PC-9 (cell line): ENCODE data around the gene SLC25A46. TPM values are rescaled to one million over a fixed set of nuclear protein-coding genes. Genes with fewer than 3 reads are reported as not detected.
A peak's percentile ranks its signal among the peaks of the same experiment; 100 is the strongest.

ENCODE experiments used
- BruUV-seq: library from RNA; stranded (reverse); fragments of 400-500 nt; replicated peaks from 2 replicates; lab custom pipeline; 2021; lab: Mats Ljungman, UMichigan
- CTCF ChIA-PET: fragments of 300-600 bp; sonication (Branson Sonifier 250); formaldehyde crosslinking; loops from one replicate; lab custom pipeline; 2022; ENCODE audit warnings: antibody characterized with exemption; lab: Charles Lee
- POLR2A ChIA-PET: fragments of 300-600 bp; sonication (Branson Sonifier 250); formaldehyde crosslinking; loops from one replicate; lab custom pipeline; 2022; ENCODE audit warnings: antibody characterized with exemption; ENCODE audit not compliant: unreplicated experiment; lab: Charles Lee
- DNase-seq, 2 experiments: peaks; one replicate each; pipeline versions ENCODE4 v3.0.0 to v3.0.0-alpha.2; 2015 to 2022; ENCODE audit warnings: mixed read lengths in 1 of 2
- H2AFZ ChIP-seq: fragments of 200-600 bp; sonication (generic); 2 replicates; pipeline ENCODE4 v1.8.1; 2017; ENCODE audit warnings: antibody characterized with exemption
- H3F3A ChIP-seq: fragments of 200-600 bp; sonication (generic); 2 replicates; pipeline ENCODE4 v1.8.1; 2017; ENCODE audit warnings: antibody characterized with exemption, mild to moderate bottlenecking, low read depth; ENCODE audit not compliant: insufficient read depth
- H3K27ac ChIP-seq: fragments of 200-600 bp; sonication (generic); 2 replicates; pipeline ENCODE4 v1.6.1; 2016; ENCODE audit warnings: mixed run types
- H3K27me3 ChIP-seq: fragments of 200-600 bp; sonication (generic); 2 replicates; pipeline ENCODE4 v1.6.1; 2016; ENCODE audit warnings: low read depth, mixed run types; ENCODE audit not compliant: insufficient read depth
- H3K36me3 ChIP-seq: fragments of 200-600 bp; sonication (generic); 2 replicates; pipeline ENCODE4 v1.6.1; 2016; ENCODE audit warnings: low read depth, mixed run types
- H3K4me1 ChIP-seq: fragments of 200-600 bp; sonication (generic); replicated peaks from 2 replicates; pipeline ENCODE4 v1.6.1; 2016; ENCODE audit warnings: mixed run types; ENCODE audit not compliant: insufficient read depth
- H3K4me2 ChIP-seq: fragments of 200-600 bp; sonication (generic); 2 replicates; pipeline ENCODE4 v1.6.1; 2017; ENCODE audit warnings: mixed run types
- H3K4me3 ChIP-seq: fragments of 200-600 bp; sonication (generic); 2 replicates; pipeline ENCODE4 v1.6.1; 2016; ENCODE audit warnings: mixed run types
- H3K79me2 ChIP-seq: fragments of 200-600 bp; sonication (generic); 2 replicates; pipeline ENCODE4 v1.6.1; 2017; ENCODE audit warnings: low read depth, mixed run types
- H3K9me2 ChIP-seq: fragments of 200-600 bp; sonication (generic); 2 replicates; pipeline ENCODE4 v1.8.1; 2017; ENCODE audit warnings: mild to moderate bottlenecking; ENCODE audit not compliant: insufficient read depth
- H3K9me3 ChIP-seq: fragments of 200-600 bp; sonication (generic); 2 replicates; pipeline ENCODE4 v1.8.1; 2016; ENCODE audit warnings: low read depth; ENCODE audit not compliant: insufficient read depth
- H4K20me1 ChIP-seq: fragments of 200-600 bp; sonication (generic); 2 replicates; pipeline ENCODE4 v1.8.1; 2017; ENCODE audit not compliant: insufficient read depth
- EZH2 ChIP-seq: fragments of 200-600 bp; sonication (generic); IDR thresholded peaks from 2 replicates; pipeline ENCODE4 v1.8.0; 2017; ENCODE audit warnings: antibody characterized with exemption, low read depth
- intact Hi-C: fragments of 100-400 bp; cut with micrococcal nuclease; formaldehyde crosslinking; loops from one replicate; pipeline ENCODE4 v1.10.0; 2022; ENCODE audit not compliant: unreplicated experiment
- total RNA-seq: library from RNA; stranded (reverse); gene quantifications from 2 replicates; pipeline ENCODE4 v1.2.3, GENCODE V29; 2021
- TF ChIP-seq, protein P1 (sequence below): fragments of 200-600 bp; sonication (generic); conservative IDR thresholded peaks from 2 replicates; pipeline ENCODE4 v1.6.1; 2017; ENCODE audit warnings: mixed run types, antibody characterized with exemption, mild to moderate bottlenecking, moderate library complexity

Gene SLC25A46
- total RNA-seq, 1 experiment from 2014 or later: 29.0 TPM

DNA sequence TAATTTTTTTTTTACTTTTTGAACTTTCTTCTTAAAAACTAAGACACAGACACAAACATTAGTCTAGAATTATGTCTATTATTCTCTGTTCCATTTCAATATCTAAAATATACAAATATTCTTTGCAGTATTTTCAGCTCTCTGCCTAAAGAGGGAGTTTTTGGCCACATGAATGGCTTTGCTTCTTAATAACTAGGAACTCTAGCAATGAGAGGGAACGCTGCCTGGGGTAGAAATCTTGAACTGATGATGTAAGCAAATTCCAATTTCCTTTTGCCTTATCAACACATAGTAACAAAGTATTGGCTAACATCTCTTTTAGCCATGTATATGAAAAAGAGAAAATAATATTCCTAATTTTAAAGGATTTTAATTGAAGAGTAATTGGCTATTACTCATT, 51.9 kb downstream of the SLC25A46 start:
- H3K4me2 ChIP-seq: no peak overlapping the region
- no peak for TF ChIP-seq EZH2
- TF ChIP-seq, protein P1, sequence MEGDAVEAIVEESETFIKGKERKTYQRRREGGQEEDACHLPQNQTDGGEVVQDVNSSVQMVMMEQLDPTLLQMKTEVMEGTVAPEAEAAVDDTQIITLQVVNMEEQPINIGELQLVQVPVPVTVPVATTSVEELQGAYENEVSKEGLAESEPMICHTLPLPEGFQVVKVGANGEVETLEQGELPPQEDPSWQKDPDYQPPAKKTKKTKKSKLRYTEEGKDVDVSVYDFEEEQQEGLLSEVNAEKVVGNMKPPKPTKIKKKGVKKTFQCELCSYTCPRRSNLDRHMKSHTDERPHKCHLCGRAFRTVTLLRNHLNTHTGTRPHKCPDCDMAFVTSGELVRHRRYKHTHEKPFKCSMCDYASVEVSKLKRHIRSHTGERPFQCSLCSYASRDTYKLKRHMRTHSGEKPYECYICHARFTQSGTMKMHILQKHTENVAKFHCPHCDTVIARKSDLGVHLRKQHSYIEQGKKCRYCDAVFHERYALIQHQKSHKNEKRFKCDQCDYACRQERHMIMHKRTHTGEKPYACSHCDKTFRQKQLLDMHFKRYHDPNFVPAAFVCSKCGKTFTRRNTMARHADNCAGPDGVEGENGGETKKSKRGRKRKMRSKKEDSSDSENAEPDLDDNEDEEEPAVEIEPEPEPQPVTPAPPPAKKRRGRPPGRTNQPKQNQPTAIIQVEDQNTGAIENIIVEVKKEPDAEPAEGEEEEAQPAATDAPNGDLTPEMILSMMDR: peak; percentile 46; the same call in 1 of the 2 replicates
- H3K9me3 ChIP-seq: no peaks in the 10 kb centered on the region
- H3K9me2 ChIP-seq: 0 out of 2 replicates have a peak, but pooled peaks cover 4% of the 10 kb centered on the region
- intact Hi-C loops: no loop called here
- no peaks in the 10 kb centered on the region for H3K79me2 ChIP-seq
- no TSS peak for BruUV-seq
- no peak overlapping the region for H3K27ac ChIP-seq
- no peak overlapping the region for H2AFZ ChIP-seq
- H4K20me1 ChIP-seq: no peaks in the 10 kb centered on the region
- no peak overlapping the region for H3K4me3 ChIP-seq
- CTCF ChIA-PET: no interaction called here
- no peaks in the 10 kb centered on the region for H3F3A ChIP-seq
- no peak for DNase-seq
- no peaks in the 10 kb centered on the region for H3K4me1 ChIP-seq
- H3K36me3 ChIP-seq: no peaks in the 10 kb centered on the region
- H3K27me3 ChIP-seq: no peaks in the 10 kb centered on the region
- POLR2A ChIA-PET: no interaction called here

DNA sequence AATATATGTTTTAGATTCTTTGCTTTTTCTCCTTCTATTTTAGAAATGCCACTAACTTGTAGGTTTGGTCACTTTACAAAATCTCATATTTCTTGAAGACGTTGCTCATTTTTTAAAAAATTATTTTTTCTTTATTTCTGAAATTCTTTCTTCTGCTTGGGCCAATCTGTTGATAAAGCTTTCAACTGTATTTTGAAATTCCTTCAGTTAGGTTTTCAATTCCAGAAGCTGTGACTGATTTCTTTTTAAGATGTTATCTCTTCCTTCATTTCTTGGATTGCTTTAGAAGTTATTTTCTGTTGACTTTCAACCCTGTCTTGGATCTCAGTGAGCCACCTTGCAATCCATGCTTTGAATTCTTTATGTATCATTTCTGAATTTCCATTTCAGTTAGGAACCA, 64.2 kb downstream of the SLC25A46 start:
- H2AFZ ChIP-seq: no peak overlapping the region
- H3K27me3 ChIP-seq: no peaks in the 10 kb centered on the region
- no peak overlapping the region for H3K4me2 ChIP-seq
- ChIA-PET CTCF (no interaction called here), POLR2A (no interaction called here)
- H3K9me2 ChIP-seq: 0 out of 2 replicates have a peak, but pooled peaks cover 4% of the 10 kb centered on the region
- no peak for TF ChIP-seq EZH2
- TF ChIP-seq, protein P1: no peak
- no peak overlapping the region for H3K4me3 ChIP-seq
- intact Hi-C loops: no loop called here
- no peaks in the 10 kb centered on the region for H3K36me3 ChIP-seq
- H3K9me3 ChIP-seq: peaks cover 6% of the 10 kb centered on the region; the same call in 1 of the 2 replicates
- H3K4me1 ChIP-seq: no peaks in the 10 kb centered on the region
- no peak overlapping the region for H3K27ac ChIP-seq
- no peak for DNase-seq
- H3K79me2 ChIP-seq: no peaks in the 10 kb centered on the region
- no peaks in the 10 kb centered on the region for H4K20me1 ChIP-seq
- BruUV-seq: no TSS peak
- H3F3A ChIP-seq: no peaks in the 10 kb centered on the region

DNA sequence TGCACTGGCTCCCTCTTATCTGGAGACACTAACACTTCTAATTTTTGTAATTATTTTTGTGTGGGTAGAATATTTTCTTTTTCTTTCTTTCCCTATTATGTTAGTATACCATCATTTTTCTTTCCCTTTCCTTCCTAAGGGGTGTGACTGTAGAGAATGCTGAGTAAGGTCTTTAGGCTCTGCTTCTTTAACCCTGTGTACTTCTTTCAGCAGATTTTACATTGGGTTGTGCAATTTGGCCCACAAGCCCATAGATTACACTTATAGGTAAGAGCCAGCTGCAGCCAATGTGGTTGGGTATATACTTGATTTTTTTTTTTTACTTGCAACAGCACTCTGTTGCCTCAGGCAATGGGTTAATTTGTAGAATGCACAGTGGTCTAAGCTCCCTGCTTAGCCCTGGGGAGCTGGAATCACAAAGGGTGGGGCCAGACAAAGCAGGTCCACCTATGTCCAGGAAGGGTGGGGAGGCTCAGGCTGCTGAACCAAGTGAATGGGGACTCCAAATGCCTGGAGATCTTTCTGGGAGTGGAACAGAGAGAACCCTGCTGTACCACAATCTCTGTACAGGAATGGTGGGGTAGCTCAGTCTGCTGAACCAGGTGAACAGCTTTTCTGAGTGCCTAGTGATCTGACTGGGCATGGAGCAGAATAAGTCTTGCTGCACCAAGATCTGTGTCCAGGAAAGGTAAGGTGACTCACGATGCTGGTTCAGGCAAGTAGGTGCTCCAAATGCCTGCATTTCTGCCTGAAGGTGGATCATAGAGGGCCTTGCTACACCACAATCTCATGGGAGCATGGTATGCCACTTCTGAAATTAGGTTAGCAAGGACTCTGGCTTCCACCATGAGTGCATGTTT, 64.9 kb downstream of the SLC25A46 start:
- no peak for DNase-seq
- H2AFZ ChIP-seq: no peak overlapping the region
- no peaks in the 10 kb centered on the region for H3K27me3 ChIP-seq
- no peaks in the 10 kb centered on the region for H3F3A ChIP-seq
- no peak overlapping the region for H3K27ac ChIP-seq
- no peaks in the 10 kb centered on the region for H3K36me3 ChIP-seq
- H3K9me2 ChIP-seq: 0 out of 2 replicates have a peak, but pooled peaks cover 4% of the 10 kb centered on the region
- TF ChIP-seq, protein P1: no peak
- no peak for TF ChIP-seq EZH2
- H3K4me2 ChIP-seq: no peak overlapping the region
- no TSS peak for BruUV-seq
- no peaks in the 10 kb centered on the region for H3K4me1 ChIP-seq
- H4K20me1 ChIP-seq: no peaks in the 10 kb centered on the region
- H3K79me2 ChIP-seq: no peaks in the 10 kb centered on the region
- intact Hi-C loops: no loop called here
- ChIA-PET POLR2A (no interaction called here), CTCF (no interaction called here)
- H3K9me3 ChIP-seq: peaks cover 4% of the 10 kb centered on the region; the same call in 1 of the 2 replicates
- no peak overlapping the region for H3K4me3 ChIP-seq
